Measurements from ENCODE around the gene GIT2. TPM values are rescaled to one million over a fixed set of nuclear protein-coding genes. Genes with fewer than 3 reads are reported as not detected.
"Not testable (repeated sequence)": the region's sequence is repeated elsewhere in the genome, so short reads cannot be mapped to it uniquely, and the experiment has no call there.

Gene GIT2
- total RNA-seq, 2 donors from 2014 or later = 87.5 to 94.2 TPM

GRCh38 chr12:109891731-109892130 is 104.4 kb downstream of the GIT2 start:
- peak overlapping the region; percentile 50 for H3K4me3 Mint-ChIP-seq
- H3K36me3 Mint-ChIP-seq; ATAC-seq; H3K27me3 Mint-ChIP-seq; DNase-seq (ENCODE audit: low spot score); H3K9me3 Mint-ChIP-seq: not testable (repeated sequence)
- peaks cover 44% of the 10 kb centered on the region in 2 donors for H3K4me1 Mint-ChIP-seq (ENCODE audit: low read depth in 2 of 2)
- H3K27ac Mint-ChIP-seq = peak overlapping the region; percentile 10 to 48

- no peaks in the 10 kb centered on the region for H3K9me3 Mint-ChIP-seq
- H3K4me3 Mint-ChIP-seq = no peak overlapping the region
- peak overlapping the region; percentile 27 to 41 for H3K27ac Mint-ChIP-seq
- no peaks in the 10 kb centered on the region for H3K27me3 Mint-ChIP-seq
- H3K36me3 Mint-ChIP-seq = no peaks in the 10 kb centered on the region
- peaks cover 44% of the 10 kb centered on the region in 2 donors for H3K4me1 Mint-ChIP-seq (ENCODE audit: low read depth in 2 of 2)
- ATAC-seq (no peak), DNase-seq (ENCODE audit: low spot score) (no peak)
Observed at GRCh38 chr12:109890620-109891170, 105.5 kb downstream of the GIT2 start.

- H3K9me3 Mint-ChIP-seq = no peaks in the 10 kb centered on the region
- no peaks in the 10 kb centered on the region for H3K36me3 Mint-ChIP-seq
- H3K4me1 Mint-ChIP-seq (ENCODE audit: low read depth in 2 of 2) = peaks cover 41 to 42% of the 10 kb centered on the region in 2 donors
- peak overlapping the region; percentile 91 for H3K4me3 Mint-ChIP-seq
- ATAC-seq (peak; percentile 87 to 90), DNase-seq (ENCODE audit: low spot score) (no peak)
- no peaks in the 10 kb centered on the region for H3K27me3 Mint-ChIP-seq
- H3K27ac Mint-ChIP-seq = peak overlapping the region; percentile 92 to 98
Observed at GRCh38 chr12:109888179-109889020, 107.8 kb downstream of the GIT2 start.

GRCh38 chr12:109885616-109886015 is 110.6 kb downstream of the GIT2 start:
- peaks cover 40% of the 10 kb centered on the region in 2 donors for H3K4me1 Mint-ChIP-seq (ENCODE audit: low read depth in 2 of 2)
- ATAC-seq = no peak

GRCh38 chr12:109883461-109883860 is 112.7 kb downstream of the GIT2 start:
- H3K27me3 Mint-ChIP-seq = no peaks in the 10 kb centered on the region
- DNase-seq (ENCODE audit: low spot score) (no peak), ATAC-seq (no peak)
- H3K27ac Mint-ChIP-seq = no peak overlapping the region
- H3K4me1 Mint-ChIP-seq (ENCODE audit: low read depth in 2 of 2) = peaks cover 37 to 41% of the 10 kb centered on the region in 2 donors
- H3K36me3 Mint-ChIP-seq = no peaks in the 10 kb centered on the region
- no peak overlapping the region for H3K4me3 Mint-ChIP-seq
- H3K9me3 Mint-ChIP-seq = no peaks in the 10 kb centered on the region

More at GRCh38 chr12:109885616-109886015, 110.6 kb downstream of the GIT2 start:
- DNase-seq (ENCODE audit: low spot score) = no peak
- H3K4me3 Mint-ChIP-seq = no peak overlapping the region
- H3K27ac Mint-ChIP-seq = peak overlapping the region in 1 of 2 donors; percentile 27
- H3K27me3 Mint-ChIP-seq = no peaks in the 10 kb centered on the region
- no peaks in the 10 kb centered on the region for H3K9me3 Mint-ChIP-seq
- no peaks in the 10 kb centered on the region for H3K36me3 Mint-ChIP-seq

- no peak for DNase-seq (ENCODE audit: low spot score)
- Mint-ChIP-seq H3K27me3 (no peaks in the 10 kb centered on the region), H3K27ac (peak overlapping the region; percentile 31 to 40), H3K9me3 (no peaks in the 10 kb centered on the region), H3K4me3 (peak overlapping the region; percentile 81), H3K4me1 (ENCODE audit: low read depth in 2 of 2) (peaks cover 33 to 35% of the 10 kb centered on the region in 2 donors), H3K36me3 (no peaks in the 10 kb centered on the region)
- ATAC-seq = no peak
Observed at GRCh38 chr12:109881752-109882151, 114.4 kb downstream of the GIT2 start.

- H3K9me3 Mint-ChIP-seq = no peaks in the 10 kb centered on the region
- DNase-seq (ENCODE audit: low spot score) (no peak), ATAC-seq (no peak)
- peaks cover 39 to 40% of the 10 kb centered on the region in 2 donors for H3K4me1 Mint-ChIP-seq (ENCODE audit: low read depth in 2 of 2)
- no peaks in the 10 kb centered on the region for H3K27me3 Mint-ChIP-seq
- peak overlapping the region; percentile 81 for H3K4me3 Mint-ChIP-seq
- H3K27ac Mint-ChIP-seq = peak overlapping the region; percentile 31 to 40
- no peaks in the 10 kb centered on the region for H3K36me3 Mint-ChIP-seq
Observed at GRCh38 chr12:109880938-109881337, 115.2 kb downstream of the GIT2 start.

- no peaks in the 10 kb centered on the region for H3K27me3 Mint-ChIP-seq
- peaks cover 44 to 46% of the 10 kb centered on the region in 2 donors for H3K4me1 Mint-ChIP-seq (ENCODE audit: low read depth in 2 of 2)
- DNase-seq (ENCODE audit: low spot score) (peak; percentile 94), ATAC-seq (peak; percentile 99)
- H3K9me3 Mint-ChIP-seq = no peaks in the 10 kb centered on the region
- H3K27ac Mint-ChIP-seq = peak within 1 kb of the TSS; percentile 40 to 94
- H3K4me3 Mint-ChIP-seq = peak within 1 kb of the TSS; percentile 99
- no peaks in the 10 kb centered on the region for H3K36me3 Mint-ChIP-seq
Observed at GRCh38 chr12:109880043-109880931, 115.9 kb downstream of the GIT2 start, which contains the start of gene GLTP. Gene GLTP, minus strand, starts transcription at chr12:109880541. Its CDS starts 167 bp downstream, at chr12:109880374.

Other genes with a start within 250 kb of the GIT2 start
- not detected for gene TRPV4, start 163.0 kb downstream of the GIT2 start, total RNA-seq
- 10 to 100 TPM; 29.7 to 31.2 TPM for gene GLTP, start 115.8 kb downstream of the GIT2 start, total RNA-seq
- gene TCHP, start 96.1 kb downstream of the GIT2 start, total RNA-seq = 10 to 100 TPM; 20.5 to 31.1 TPM
- 10 to 100 TPM; 65.0 to 81.8 TPM for gene ANKRD13A, start 3.1 kb upstream of the GIT2 start, total RNA-seq
- 10 to 100 TPM; 10.1 to 12.3 TPM for gene C12orf76, start 52.2 kb upstream of the GIT2 start, total RNA-seq
- gene IFT81, start 128.0 kb upstream of the GIT2 start, total RNA-seq = 1 to 10 TPM; 2.3 to 3.5 TPM

Measured in natural killer cell treated with Interleukin-12 subunit alpha and Interleukin-12 subunit beta and Interleukin-15 and Interleukin-18, amount 100 ng/mL, for 72 hours (primary cell).